Mesothelial cell of epicardium (in vitro differentiated cells): ENCODE results near the gene DSE. TPM values are rescaled to one million over a fixed set of nuclear protein-coding genes. Genes with fewer than 3 reads are reported as not detected.

Experiments
- DNase-seq, 2 experiments: peaks; one replicate each; pipeline ENCODE4 v3.0.0; 2021; ENCODE audit warnings: low spot score in 2 of 2; ENCODE audit not compliant: unreplicated experiment in 2 of 2
- H3K27ac Mint-ChIP-seq: 2 replicates; pipeline ENCODE4 v1.8.0; 2021; ENCODE audit warnings: mixed read lengths
- H3K27me3 Mint-ChIP-seq: 2 replicates; pipeline ENCODE4 v1.8.0; 2021; ENCODE audit warnings: low read depth, mixed read lengths
- H3K36me3 Mint-ChIP-seq: 2 replicates; pipeline ENCODE4 v1.8.0; 2021; ENCODE audit warnings: mixed read lengths
- H3K4me1 Mint-ChIP-seq: 2 replicates; pipeline ENCODE4 v1.8.0; 2021; ENCODE audit warnings: mixed read lengths
- H3K4me3 Mint-ChIP-seq: 2 replicates; pipeline ENCODE4 v1.8.0; 2021; ENCODE audit warnings: mild to moderate bottlenecking, moderate library complexity, mixed read lengths
- H3K9me3 Mint-ChIP-seq: 2 replicates; pipeline ENCODE4 v1.8.0; 2021; ENCODE audit warnings: mixed read lengths
- total RNA-seq: library from RNA; stranded (reverse); gene quantifications from 3 replicates; pipeline ENCODE4 v1.2.1, GENCODE V29; 2021
- TF ChIP-seq, protein P1 (sequence below): fragments of 200-600 bp; sonication (generic); IDR thresholded peaks from one replicate; pipeline ENCODE4 v1.5.0; 2021; ENCODE audit warnings: antibody characterized with exemption; ENCODE audit not compliant: unreplicated experiment

Gene DSE
- total RNA-seq, 1 donor from 2014 or later, result 70.7 TPM

- Mint-ChIP-seq H3K9me3 (no peaks in the 10 kb centered on the region), H3K27me3 (no peaks in the 10 kb centered on the region), H3K4me3 (no peak overlapping the region), H3K36me3 (peaks cover 15% of the 10 kb centered on the region), H3K4me1 (peaks cover 21% of the 10 kb centered on the region), H3K27ac (no peak overlapping the region)
- no peak for DNase-seq
- TF ChIP-seq, protein P1, sequence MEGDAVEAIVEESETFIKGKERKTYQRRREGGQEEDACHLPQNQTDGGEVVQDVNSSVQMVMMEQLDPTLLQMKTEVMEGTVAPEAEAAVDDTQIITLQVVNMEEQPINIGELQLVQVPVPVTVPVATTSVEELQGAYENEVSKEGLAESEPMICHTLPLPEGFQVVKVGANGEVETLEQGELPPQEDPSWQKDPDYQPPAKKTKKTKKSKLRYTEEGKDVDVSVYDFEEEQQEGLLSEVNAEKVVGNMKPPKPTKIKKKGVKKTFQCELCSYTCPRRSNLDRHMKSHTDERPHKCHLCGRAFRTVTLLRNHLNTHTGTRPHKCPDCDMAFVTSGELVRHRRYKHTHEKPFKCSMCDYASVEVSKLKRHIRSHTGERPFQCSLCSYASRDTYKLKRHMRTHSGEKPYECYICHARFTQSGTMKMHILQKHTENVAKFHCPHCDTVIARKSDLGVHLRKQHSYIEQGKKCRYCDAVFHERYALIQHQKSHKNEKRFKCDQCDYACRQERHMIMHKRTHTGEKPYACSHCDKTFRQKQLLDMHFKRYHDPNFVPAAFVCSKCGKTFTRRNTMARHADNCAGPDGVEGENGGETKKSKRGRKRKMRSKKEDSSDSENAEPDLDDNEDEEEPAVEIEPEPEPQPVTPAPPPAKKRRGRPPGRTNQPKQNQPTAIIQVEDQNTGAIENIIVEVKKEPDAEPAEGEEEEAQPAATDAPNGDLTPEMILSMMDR, result no peak
Measured at GRCh38 chr6:116422238-116422637, 51.5 kb downstream of the DSE start.

GRCh38 chr6:116424001-116424400 lies 53.3 kb downstream of the DSE start:
- Mint-ChIP-seq H3K36me3 (peaks cover 27% of the 10 kb centered on the region), H3K9me3 (no peaks in the 10 kb centered on the region), H3K27me3 (no peaks in the 10 kb centered on the region), H3K4me3 (no peak overlapping the region), H3K4me1 (peaks cover 21% of the 10 kb centered on the region), H3K27ac (no peak overlapping the region)
- DNase-seq, result no peak
- TF ChIP-seq, protein P1, result no peak

- Mint-ChIP-seq H3K36me3 (peaks cover 40% of the 10 kb centered on the region), H3K4me3 (no peak overlapping the region), H3K27ac (no peak overlapping the region), H3K27me3 (no peaks in the 10 kb centered on the region), H3K4me1 (peaks cover 21% of the 10 kb centered on the region), H3K9me3 (no peaks in the 10 kb centered on the region)
- TF ChIP-seq, protein P1, result no peak
- no peak for DNase-seq
Measured at GRCh38 chr6:116426551-116426950, 55.8 kb downstream of the DSE start.

- Mint-ChIP-seq H3K27ac (no peak overlapping the region), H3K36me3 (peaks cover 46% of the 10 kb centered on the region), H3K4me1 (no peaks in the 10 kb centered on the region), H3K9me3 (no peaks in the 10 kb centered on the region), H3K4me3 (no peak overlapping the region), H3K27me3 (no peaks in the 10 kb centered on the region)
- TF ChIP-seq, protein P1, result no peak
- DNase-seq, result no peak
Measured at GRCh38 chr6:116429111-116429510, 58.4 kb downstream of the DSE start.

- H3K27me3 Mint-ChIP-seq, result no peaks in the 10 kb centered on the region
- TF ChIP-seq, protein P1, result no peak
- H3K36me3 Mint-ChIP-seq, result peaks cover 47% of the 10 kb centered on the region
- no peaks in the 10 kb centered on the region for H3K4me1 Mint-ChIP-seq
- H3K27ac Mint-ChIP-seq, result no peak overlapping the region
- H3K4me3 Mint-ChIP-seq, result no peak overlapping the region
- no peak for DNase-seq
- no peaks in the 10 kb centered on the region for H3K9me3 Mint-ChIP-seq
Measured at GRCh38 chr6:116430860-116431259, 60.1 kb downstream of the DSE start.
